Hepatic stellate cell (primary cell): ENCODE data around the gene PEG3.

Experiments used
- DNase-seq: peaks from one replicate; pipeline ENCODE4 v3.0.0; 2011; ENCODE audit warnings: low spot score

Gene PEG3

DNA sequence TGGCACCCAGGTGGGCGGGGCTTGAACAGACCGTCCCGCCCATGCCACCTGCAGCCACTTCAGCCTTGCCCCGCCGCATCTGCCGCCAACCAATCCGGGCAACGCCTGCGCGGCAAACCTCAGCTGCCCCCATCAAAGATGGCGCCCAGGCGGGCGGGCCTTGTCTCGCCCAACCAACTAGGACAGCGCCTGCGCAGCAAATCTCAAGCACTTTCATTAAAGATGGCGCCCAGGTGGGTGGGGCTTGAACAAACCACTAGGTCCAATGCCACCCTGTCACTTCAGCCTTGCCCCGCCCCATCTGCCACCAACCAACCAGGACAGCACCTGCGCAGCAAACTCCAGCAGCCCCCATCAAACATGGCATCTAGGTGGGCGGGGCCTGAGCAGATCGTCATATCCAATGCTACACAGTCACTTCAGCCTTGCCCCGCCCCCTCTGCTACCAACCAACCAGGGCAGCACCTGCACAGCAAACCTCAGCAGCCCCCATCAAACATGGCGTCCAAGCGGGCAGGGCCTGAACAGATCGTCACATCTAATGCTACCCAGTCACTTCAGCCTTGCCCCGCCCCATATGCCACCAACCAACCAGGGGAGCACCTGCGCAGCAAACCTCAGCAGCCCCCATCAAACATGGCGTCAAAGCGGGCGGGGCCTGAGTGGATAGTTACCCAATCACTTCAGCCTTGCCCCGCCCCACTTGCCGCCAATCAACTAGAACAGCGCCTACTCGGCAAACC lies 1.4 kb downstream of the PEG3 start:
- no peak for DNase-seq

- DNase-seq = no peak
Observed at GRCh38 chr19:56838024-56838908, 2.3 kb downstream of the PEG3 start.

DNA sequence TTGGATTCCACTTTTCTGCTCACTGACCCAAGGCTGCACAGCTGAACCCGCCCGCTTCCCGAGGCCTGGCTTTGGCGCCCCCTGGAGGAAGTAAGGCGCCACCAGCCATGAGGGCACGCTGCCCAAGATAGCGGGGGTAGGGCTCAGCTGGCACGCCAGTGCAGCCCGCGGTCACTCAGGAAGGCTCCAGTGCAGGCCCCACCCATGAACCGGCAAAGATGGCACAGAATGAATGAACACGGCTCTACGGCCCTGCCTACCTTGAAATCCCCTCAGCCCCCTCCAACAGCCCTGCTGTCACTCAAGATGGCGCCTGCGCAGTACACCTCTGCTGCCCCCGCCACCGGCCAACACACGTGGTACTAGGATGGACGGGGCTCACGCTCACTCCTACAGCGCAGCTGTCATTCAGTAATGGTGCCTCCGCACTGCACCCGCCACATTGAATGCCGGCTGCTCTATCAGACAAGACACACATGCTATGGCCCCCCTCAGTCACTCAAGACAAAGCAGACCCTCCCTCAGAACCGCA lies 3.0 kb downstream of the PEG3 start:
- no peak for DNase-seq

DNA sequence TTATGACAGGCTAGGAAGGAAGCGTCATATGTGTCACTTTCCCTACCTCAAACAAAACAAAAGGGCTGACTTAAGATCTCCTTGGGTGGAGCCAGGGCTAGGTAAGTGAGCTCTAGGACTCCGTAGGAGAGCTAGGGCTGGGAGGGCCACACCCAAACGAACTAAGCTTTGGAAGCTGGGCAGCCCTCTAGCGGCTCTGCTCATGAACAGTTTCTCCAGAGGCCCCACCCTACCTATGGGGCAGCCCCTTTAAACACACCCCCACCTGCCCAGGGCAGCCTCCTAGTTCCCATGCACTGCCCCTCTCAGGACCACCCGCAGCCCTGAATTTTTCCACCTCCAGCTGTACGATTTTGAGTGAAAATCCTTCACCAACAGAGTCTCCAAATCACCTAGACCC lies 3.5 kb downstream of the PEG3 start:
- no peak for DNase-seq

GRCh38 chr19:56836059-56836458 lies 4.5 kb downstream of the PEG3 start:
- no peak for DNase-seq

DNA sequence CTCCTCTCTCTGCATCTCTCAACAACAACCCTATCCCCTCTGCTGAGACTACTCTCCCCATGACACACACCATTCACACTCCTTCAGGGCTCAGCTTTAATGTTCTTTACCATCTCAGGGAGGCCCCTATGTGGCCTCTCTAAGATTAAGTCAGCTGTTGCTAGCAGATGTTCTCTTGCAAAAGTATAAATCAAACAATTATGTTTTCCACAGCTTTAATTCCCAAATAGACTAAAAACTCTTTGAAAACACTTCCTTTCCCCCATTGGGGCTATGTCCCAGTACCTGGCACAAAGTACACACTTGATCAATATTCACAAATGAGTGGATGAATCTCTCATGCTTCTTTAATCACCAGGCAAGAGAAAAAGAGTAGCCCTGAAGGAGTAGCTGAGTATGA lies 5.1 kb downstream of the PEG3 start:
- DNase-seq = no peak

GRCh38 chr19:56834564-56835375 lies 5.8 kb downstream of the PEG3 start:
- no peak for DNase-seq

GRCh38 chr19:56832352-56832928 lies 8.1 kb downstream of the PEG3 start:
- no peak for DNase-seq

DNA sequence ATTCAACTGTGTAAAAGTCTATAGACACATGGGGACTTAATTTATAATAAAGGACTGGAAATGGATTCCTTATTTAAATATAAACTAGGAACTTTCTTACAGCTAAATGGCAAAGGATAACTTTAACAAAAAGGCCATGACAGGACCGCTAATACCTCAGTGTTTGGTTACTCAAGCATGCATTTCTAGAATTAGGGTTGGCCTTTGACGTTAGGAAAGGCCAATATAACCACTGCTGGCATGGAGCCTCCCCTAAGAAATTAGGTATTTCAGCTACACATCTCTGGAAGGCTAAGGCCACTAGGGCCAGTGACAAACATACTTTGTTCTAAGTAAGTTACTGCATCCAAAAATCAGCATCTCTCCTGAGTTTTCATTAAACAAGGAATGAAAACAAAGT lies 9.3 kb downstream of the PEG3 start:
- DNase-seq = no peak

DNA sequence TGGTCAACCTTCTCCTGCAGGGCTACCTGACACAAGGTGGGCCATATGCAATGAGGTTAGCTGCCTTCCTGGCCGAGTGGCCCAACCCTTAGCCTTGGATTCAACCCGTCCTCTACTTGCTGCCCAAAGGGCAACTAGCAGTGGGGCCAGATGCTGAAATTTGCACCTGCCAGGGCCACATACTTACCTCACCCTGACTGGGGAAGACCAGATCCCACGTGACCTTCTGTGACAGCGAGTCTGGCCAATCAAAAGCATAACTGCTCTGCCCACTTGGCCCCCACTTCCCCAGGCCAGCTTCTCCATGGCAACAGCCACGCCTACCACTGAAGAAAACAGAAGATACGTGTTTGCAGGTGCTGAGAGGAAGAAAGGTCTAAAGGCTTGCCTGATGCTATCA lies 10.9 kb downstream of the PEG3 start:
- no peak for DNase-seq

- no peak for DNase-seq
Observed at GRCh38 chr19:56827708-56828107, 12.8 kb downstream of the PEG3 start.

GRCh38 chr19:56823956-56824355 lies 16.6 kb downstream of the PEG3 start:
- no peak for DNase-seq

DNA sequence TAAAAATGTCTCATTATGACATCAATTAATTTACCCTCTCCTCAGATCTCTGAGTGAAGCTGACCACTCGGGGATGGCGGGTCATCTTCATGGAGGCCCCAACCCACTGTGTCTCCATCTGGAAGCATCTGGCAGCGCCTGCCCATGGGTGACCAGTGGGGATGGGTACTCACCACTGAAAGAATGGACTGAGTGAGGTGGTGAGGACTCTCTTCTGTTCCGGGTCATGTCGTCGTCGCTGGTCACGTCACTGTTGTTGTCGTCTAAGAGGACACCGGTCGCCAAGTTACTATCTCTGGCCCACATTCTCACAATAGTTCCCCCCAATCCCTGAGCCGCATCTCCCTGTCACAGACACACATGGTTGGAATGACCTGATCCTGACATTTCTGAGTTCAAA lies 17.1 kb downstream of the PEG3 start:
- no peak for DNase-seq

GRCh38 chr19:56822755-56823154 lies 17.8 kb downstream of the PEG3 start:
- DNase-seq = no peak

GRCh38 chr19:56821675-56822074 lies 18.9 kb downstream of the PEG3 start:
- no peak for DNase-seq

DNA sequence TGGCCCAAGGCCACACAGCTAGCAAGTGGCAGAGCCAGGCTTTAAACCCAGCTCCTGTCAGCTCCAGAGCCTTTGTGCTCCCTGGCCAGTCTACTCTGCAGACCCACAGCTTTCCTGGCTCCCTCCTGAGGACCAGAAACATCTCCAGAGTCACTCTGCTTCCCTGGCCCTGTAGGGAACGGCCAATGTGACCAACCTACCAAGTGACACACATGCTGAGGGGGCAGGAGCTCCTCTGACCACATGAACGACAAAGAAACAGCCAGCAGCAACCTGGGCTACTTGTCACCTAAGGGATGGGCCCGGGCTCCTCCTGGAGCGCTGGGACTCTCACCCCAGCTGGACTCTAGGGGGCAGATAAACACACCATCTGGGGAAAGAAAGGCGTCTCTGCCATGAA lies 19.3 kb downstream of the PEG3 start:
- no peak for DNase-seq

GRCh38 chr19:56819166-56819565 lies 21.4 kb downstream of the PEG3 start:
- DNase-seq = no peak

DNA sequence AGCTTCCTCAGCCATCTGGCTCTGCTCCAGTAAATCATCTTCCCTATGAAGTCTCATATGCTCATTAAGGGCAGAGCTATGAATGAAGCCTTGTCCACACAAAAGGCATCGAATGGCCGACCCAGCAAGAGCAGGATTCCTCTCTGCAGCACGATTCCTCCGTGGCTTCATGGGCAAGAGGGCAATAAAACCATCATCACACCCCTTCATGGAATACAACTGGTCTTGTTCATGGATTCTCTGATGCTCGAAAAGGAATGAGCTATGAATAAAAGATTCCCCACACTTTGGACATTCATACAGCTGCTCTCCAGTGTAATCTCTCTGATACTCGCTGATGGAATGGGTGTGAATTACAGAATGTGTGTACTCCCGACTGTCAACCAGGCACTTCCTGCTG lies 25.9 kb downstream of the PEG3 start:
- DNase-seq = no peak

- DNase-seq = no peak
Observed at GRCh38 chr19:56813531-56813930, 27.0 kb downstream of the PEG3 start.

- no peak for DNase-seq
Observed at GRCh38 chr19:56811480-56811879, 29.0 kb downstream of the PEG3 start.

GRCh38 chr19:56810260-56810659 lies 30.3 kb downstream of the PEG3 start:
- no peak for DNase-seq
